ENCODE results near the gene EPHB1. TPM values are rescaled to one million over a fixed set of nuclear protein-coding genes. Genes with fewer than 3 reads are reported as not detected.

Gene EPHB1
- total and polyA plus RNA-seq, 2 donors (not counting 3 experiments of a cell fraction or from before 2014, with no cell fraction given): 1.3 to 5.2 TPM

GRCh38 chr3:135033737-135034136 lies 238.7 kb downstream of the EPHB1 start:
- no TSS peak for BruUV-seq (replicated peaks)
- POLR2A ChIA-PET: no interaction called here

More at GRCh38 chr3:135033737-135034136, 238.7 kb downstream of the EPHB1 start:
- CTCF ChIA-PET: interaction anchor here (0.9 kb wide), 1 partner anchor 18 kb away, joined by 3 read pairs; no protein-coding TSS in a partner anchor
- TF ChIP-seq FOS (IDR thresholded peaks at IDR 0.05; ENCODE audit: borderline replicate concordance, insufficient read depth, low read length): no peak
- no peak for TF ChIP-seq MYC (IDR thresholded peaks at IDR 0.05; ENCODE audit: low read depth, low read length)
- no peak for TF ChIP-seq POLR2AphosphoS5 (IDR thresholded peaks at IDR 0.05; ENCODE audit: insufficient read depth, low read depth, low read length)
- TF ChIP-seq, protein P1, sequence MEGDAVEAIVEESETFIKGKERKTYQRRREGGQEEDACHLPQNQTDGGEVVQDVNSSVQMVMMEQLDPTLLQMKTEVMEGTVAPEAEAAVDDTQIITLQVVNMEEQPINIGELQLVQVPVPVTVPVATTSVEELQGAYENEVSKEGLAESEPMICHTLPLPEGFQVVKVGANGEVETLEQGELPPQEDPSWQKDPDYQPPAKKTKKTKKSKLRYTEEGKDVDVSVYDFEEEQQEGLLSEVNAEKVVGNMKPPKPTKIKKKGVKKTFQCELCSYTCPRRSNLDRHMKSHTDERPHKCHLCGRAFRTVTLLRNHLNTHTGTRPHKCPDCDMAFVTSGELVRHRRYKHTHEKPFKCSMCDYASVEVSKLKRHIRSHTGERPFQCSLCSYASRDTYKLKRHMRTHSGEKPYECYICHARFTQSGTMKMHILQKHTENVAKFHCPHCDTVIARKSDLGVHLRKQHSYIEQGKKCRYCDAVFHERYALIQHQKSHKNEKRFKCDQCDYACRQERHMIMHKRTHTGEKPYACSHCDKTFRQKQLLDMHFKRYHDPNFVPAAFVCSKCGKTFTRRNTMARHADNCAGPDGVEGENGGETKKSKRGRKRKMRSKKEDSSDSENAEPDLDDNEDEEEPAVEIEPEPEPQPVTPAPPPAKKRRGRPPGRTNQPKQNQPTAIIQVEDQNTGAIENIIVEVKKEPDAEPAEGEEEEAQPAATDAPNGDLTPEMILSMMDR (IDR thresholded peaks at IDR 0.05; ENCODE audit: extremely low read depth in 1 of 2, insufficient read depth in 1 of 2, low read depth in 1 of 2, low read length in 2 of 2): no peak
- TF ChIP-seq GATA2 (IDR thresholded peaks at IDR 0.05; ENCODE audit: insufficient read depth, insufficient read length, low read depth, low read length): no peak
- TF ChIP-seq POLR2A (IDR thresholded peaks at IDR 0.05; ENCODE audit: low read depth, low read length): no peak
- TF ChIP-seq JUN (IDR thresholded peaks at IDR 0.05; ENCODE audit: borderline replicate concordance, insufficient read depth, insufficient read length, low read depth): no peak
- TF ChIP-seq MAX (IDR thresholded peaks at IDR 0.05; ENCODE audit: insufficient read depth, insufficient read length): no peak
- no peak for TF ChIP-seq EZH2 (IDR thresholded peaks at IDR 0.05; ENCODE audit: borderline replicate concordance, low read depth, low read length, severe bottlenecking)
- Histone ChIP-seq H3K9ac (replicated peaks; ENCODE audit: extremely low read depth, insufficient read depth, low read length) (no peak overlapping the region), H2AFZ (ENCODE audit: low read depth, low read length) (no peak overlapping the region), H3K4me3 (replicated peaks in 1 of 3; ENCODE audit: insufficient read depth in 1 of 3, low read depth in 1 of 3, low read length in 3 of 3) (no peak overlapping the region), H3K27me3 (ENCODE audit: control insufficient read depth in 2 of 2, insufficient read depth in 2 of 2, low read length in 2 of 2) (no peaks in the 10 kb centered on the region), H3K9me3 (replicated peaks; ENCODE audit: control insufficient read depth, insufficient read depth, low read length) (no peaks in the 10 kb centered on the region), H3K79me2 (ENCODE audit: control insufficient read depth, insufficient read depth, low read length) (no peaks in the 10 kb centered on the region), H3K36me3 (ENCODE audit: control insufficient read depth in 2 of 2, extremely low read depth in 1 of 2, insufficient read depth in 2 of 2, low read length in 2 of 2) (no peaks in the 10 kb centered on the region), H3K4me1 (ENCODE audit: control insufficient read depth, extremely low read depth, insufficient read depth, low read length) (no peaks in the 10 kb centered on the region), H3K9me1 (replicated peaks; ENCODE audit: control insufficient read depth, extremely low read depth, insufficient read depth, low read length) (no peaks in the 10 kb centered on the region), H3K4me2 (ENCODE audit: insufficient read depth, low read length) (no peak overlapping the region), H3K27ac (ENCODE audit: insufficient read depth, low read depth, low read length) (no peak overlapping the region), H4K20me1 (replicated peaks; ENCODE audit: control insufficient read depth, extremely low read depth, insufficient read depth, low read length) (no peaks in the 10 kb centered on the region)
- FAIRE-seq (no peak), DNase-seq (ENCODE audit: low read depth, low spot score) (no peak)
- dilution Hi-C loops (cut with MboI; ENCODE audit: extremely low pct_ligation_motif_present, low sequenced_read_pairs): no loop called here
- intact Hi-C loops (cut with micrococcal nuclease): no loop called here
